Stimulated activated CD8-positive, alpha-beta memory T cell treated with anti-CD3 and anti-CD28 coated beads, Interleukin-4, amount 100 ng/mL, for 48 hours (primary cell): ENCODE results near the gene BORCS5.

Experiments used
- DNase-seq: peaks from one replicate; pipeline ENCODE4 v3.0.0-alpha.2; 2020

BORCS5 gene

GRCh38 chr12:12436831-12437345 lies 80.0 kb downstream of the BORCS5 start:
- no peak for DNase-seq

- peak; percentile 82 for DNase-seq
These were observed 82.8 kb downstream of the BORCS5 start for GRCh38 chr12:12439636-12440035.

- DNase-seq, result no peak
These were observed 84.0 kb downstream of the BORCS5 start for GRCh38 chr12:12440784-12441428.

- no peak for DNase-seq
These were observed 84.5 kb downstream of the BORCS5 start for GRCh38 chr12:12441429-12441807.

GRCh38 chr12:12441843-12442461 lies 85.1 kb downstream of the BORCS5 start:
- DNase-seq, result peak; percentile 73

- DNase-seq, result no peak
These were observed 85.7 kb downstream of the BORCS5 start for GRCh38 chr12:12442548-12443071.

GRCh38 chr12:12443431-12443878 lies 86.6 kb downstream of the BORCS5 start:
- no peak for DNase-seq

- DNase-seq, result no peak
These were observed 88.4 kb downstream of the BORCS5 start for GRCh38 chr12:12445165-12445881.

- no peak for DNase-seq
These were observed 89.0 kb downstream of the BORCS5 start for GRCh38 chr12:12445882-12446181.

- no peak for DNase-seq
These were observed 89.9 kb downstream of the BORCS5 start for GRCh38 chr12:12446786-12447185.

- no peak for DNase-seq
These were observed 90.4 kb downstream of the BORCS5 start for GRCh38 chr12:12447236-12447635.

- no peak for DNase-seq
These were observed 91.0 kb downstream of the BORCS5 start for GRCh38 chr12:12447837-12448236.

- no peak for DNase-seq
These were observed 92.7 kb downstream of the BORCS5 start for GRCh38 chr12:12449533-12450025.

GRCh38 chr12:12450043-12450471 lies 93.2 kb downstream of the BORCS5 start:
- DNase-seq, result no peak

- no peak for DNase-seq
These were observed 94.2 kb downstream of the BORCS5 start for GRCh38 chr12:12451098-12451497.

- DNase-seq, result no peak
These were observed 95.5 kb downstream of the BORCS5 start for GRCh38 chr12:12452326-12452902.

- DNase-seq, result no peak
These were observed 96.8 kb downstream of the BORCS5 start for GRCh38 chr12:12453635-12454034.

- no peak for DNase-seq
These were observed 97.4 kb downstream of the BORCS5 start for GRCh38 chr12:12454315-12454714.

- no peak for DNase-seq
These were observed 99.8 kb downstream of the BORCS5 start for GRCh38 chr12:12456637-12457036.

- peak; percentile 60 for DNase-seq
These were observed 104.4 kb downstream of the BORCS5 start for GRCh38 chr12:12460935-12461922.

- peak; percentile 54 for DNase-seq
These were observed 105.0 kb downstream of the BORCS5 start for GRCh38 chr12:12461923-12462315.

GRCh38 chr12:12465522-12465921 lies 108.6 kb downstream of the BORCS5 start:
- DNase-seq, result no peak
